A549 (cell line): ENCODE measurements around the gene CALCOCO1.

Experiments used
- CTCF ChIP-seq: fragments of >200 bp; sonication (Bioruptor Twin); formaldehyde crosslinking; IDR thresholded peaks from 3 replicates; pipeline ENCODE4 v1.5.1; 2016
- EHF ChIP-seq: fragments of 250-450 bp; sonication (Bioruptor Pico); IDR thresholded peaks from 2 replicates; pipeline ENCODE4 v1.5.0; 2020; ENCODE audit warnings: mild to moderate bottlenecking
- MAX ChIP-seq: IDR thresholded peaks from 2 replicates; pipeline ENCODE4 v1.6.1; 2012
- MYC ChIP-seq: IDR thresholded peaks from 2 replicates; pipeline ENCODE4 v1.6.1; 2012; ENCODE audit warnings: mild to moderate bottlenecking, inconsistent platforms, low read length, improper control_type of control experiment, borderline replicate concordance
- NFE2L2 ChIP-seq: fragments of 150-350 bp; conservative IDR thresholded peaks from 2 replicates; pipeline ENCODE4 v1.6.1; 2014; ENCODE audit warnings: low read length
- PHF8 ChIP-seq: fragments of 200-600 bp; sonication (generic); IDR thresholded peaks from 2 replicates; pipeline ENCODE4 v1.6.1; 2016; ENCODE audit warnings: low read depth, mild to moderate bottlenecking, antibody characterized with exemption, moderate library complexity, borderline replicate concordance
- ZFP36 ChIP-seq: fragments of 450-650 bp; IDR thresholded peaks from 2 replicates; pipeline ENCODE4 v1.6.1; 2014; ENCODE audit warnings: borderline replicate concordance; ENCODE audit not compliant: partially characterized antibody

GRCh38 chr12:53676656-53677015 is 50.6 kb downstream of the CALCOCO1 start:
- TF ChIP-seq MYC (no peak), CTCF (no peak), EHF (CRISPR knock-in tag) (no peak), PHF8 (no peak), NFE2L2 (no peak), MAX (no peak), ZFP36 (no peak)
